H54 (cell line): ENCODE measurements around the gene NDUFV2.

Experiments used
- DNase-seq: peaks from one replicate; pipeline ENCODE4 v3.0.0; 2011; ENCODE audit warnings: low spot score, mixed read lengths; ENCODE audit not compliant: insufficient read length
- FAIRE-seq: peaks from 3 replicates; lab custom pipeline; 2011; peaks lifted over from hg19 to GRCh38; lab: Jason Lieb, UNC
- POLR2A ChIP-seq: IDR thresholded peaks from 2 replicates; pipeline ENCODE4 v1.6.1; 2011; ENCODE audit warnings: low read depth, mild to moderate bottlenecking, low read length

The NDUFV2 gene

DNA sequence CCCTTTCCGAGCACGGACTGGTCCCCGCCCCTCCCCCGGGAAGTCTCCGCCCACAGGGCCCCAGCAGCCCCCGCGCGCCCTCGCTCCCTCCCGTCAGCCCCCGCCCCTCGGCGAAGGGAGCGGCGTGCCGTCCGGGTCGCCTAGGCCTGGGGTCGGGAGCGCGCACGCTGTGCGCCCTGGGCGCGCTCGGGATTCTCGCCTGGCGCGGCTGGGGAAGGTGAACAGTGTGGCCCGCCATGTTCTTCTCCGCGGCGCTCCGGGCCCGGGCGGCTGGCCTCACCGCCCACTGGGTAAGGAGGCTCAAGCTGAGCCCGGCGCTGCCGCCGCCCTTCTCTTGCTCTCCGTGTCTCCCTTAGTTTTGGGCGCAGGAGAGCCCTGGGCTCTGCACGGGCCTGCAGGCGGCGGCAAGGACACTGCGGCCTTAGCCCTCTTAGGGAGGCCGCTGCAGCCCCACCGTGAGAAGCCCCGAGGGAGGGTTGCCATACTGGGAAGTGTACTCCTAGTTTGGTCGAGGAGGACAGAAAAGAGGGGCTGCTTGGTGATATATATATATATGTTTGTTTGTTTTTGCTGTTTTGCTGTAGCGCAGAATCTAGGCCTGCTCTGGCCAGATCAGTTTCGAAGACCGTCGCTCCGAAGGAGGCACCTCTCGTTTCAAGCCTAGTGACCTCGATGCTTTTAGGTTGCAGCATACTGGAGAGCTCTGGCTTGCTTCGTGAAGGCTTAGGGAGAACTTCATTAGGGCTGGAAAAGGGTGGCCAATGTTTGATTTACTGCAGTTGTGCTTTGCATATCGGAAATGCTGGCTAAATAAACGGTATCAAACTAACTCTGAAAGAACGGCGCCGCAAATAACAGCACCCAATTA, at the start of gene NDUFV2:
NDUFV2 (plus strand) TSS at position 192 of the 868 bp plus-strand sequence; CDS start at position 237, 45 bp downstream.
- DNase-seq (peak; percentile 83), FAIRE-seq (no peak)
- peak; percentile 65 for TF ChIP-seq POLR2A

DNA sequence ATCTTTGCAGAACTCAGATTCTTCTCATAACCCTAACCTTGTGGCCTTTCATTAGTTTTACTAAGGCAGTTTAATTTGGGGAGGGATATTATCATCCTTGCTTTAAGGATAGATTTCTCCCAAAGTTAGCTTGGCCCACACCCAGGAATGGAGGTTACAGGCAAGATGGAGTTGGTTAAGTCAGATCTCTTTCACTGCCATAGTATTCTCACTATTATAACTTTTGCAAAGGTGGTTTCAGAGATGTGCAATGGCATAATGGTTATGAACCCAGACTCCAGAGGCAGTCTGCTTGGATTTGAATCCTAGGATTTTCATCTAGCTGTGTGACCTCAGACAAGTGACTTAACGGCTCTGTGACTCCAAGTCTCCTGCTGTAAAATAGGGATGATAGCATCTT, 48.7 kb upstream of the NDUFV2 start:
- DNase-seq, result no peak
- no peak for TF ChIP-seq POLR2A
- FAIRE-seq, result no peak

DNA sequence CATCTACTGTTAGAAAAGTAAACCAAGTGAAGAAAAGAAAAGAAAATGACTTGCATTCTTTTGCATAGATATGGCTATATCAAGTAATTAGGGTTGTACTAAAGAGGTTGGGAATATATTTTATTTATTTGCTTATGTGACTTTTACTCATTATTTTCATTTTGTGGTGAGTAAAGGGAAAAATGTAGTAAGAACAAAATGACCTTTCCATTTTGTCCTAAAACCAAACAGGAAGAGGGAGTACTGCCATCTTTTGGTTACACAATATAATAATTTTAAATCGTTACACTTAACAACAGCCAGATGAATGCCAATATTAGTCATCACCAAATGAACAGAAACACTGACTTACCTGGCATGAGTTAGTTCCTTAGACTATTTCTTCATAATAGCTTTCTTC, 47.3 kb upstream of the NDUFV2 start:
- DNase-seq, result peak; percentile 16
- peak; percentile 96 for FAIRE-seq
- TF ChIP-seq POLR2A, result no peak

DNA sequence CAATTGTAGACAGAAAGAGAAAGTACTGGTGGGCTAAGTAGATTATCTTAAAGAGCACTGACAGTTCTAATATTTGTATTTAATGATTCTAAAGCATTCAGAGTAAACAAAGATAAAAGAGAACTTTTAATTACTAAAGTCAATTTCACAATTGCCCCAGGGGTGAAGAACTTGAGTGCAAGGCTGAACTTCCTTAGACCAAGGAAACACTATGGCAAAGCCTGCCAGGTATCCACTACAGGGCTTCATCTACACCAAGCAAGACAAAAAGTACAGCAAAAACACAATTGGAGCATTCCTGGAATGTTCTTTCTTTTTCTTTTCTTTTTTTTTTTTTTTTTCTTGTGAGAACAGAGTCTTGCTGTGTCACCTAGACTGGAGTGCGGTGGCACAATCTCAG, 46.9 kb upstream of the NDUFV2 start:
- FAIRE-seq, result no peak
- no peak for TF ChIP-seq POLR2A
- DNase-seq, result no peak

DNA sequence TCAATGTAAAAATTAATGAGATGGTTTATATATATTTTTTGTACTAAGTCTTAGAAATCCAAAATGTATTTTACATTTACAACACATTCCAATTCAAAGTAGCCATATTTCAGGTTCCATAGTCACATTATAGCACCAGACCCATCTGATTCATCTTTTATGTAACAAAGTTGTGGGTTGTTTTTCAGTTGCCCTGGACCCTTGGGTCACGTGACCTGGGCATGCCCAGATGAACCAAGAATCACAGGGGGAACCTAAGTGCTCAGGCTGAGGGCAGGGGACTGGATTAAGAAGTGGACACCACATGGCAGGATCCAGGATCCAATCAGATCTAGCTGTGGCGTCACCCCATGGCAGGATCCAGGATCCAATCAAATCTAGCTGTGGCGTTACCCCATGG, 44.9 kb upstream of the NDUFV2 start:
- DNase-seq, result no peak
- FAIRE-seq, result no peak
- no peak for TF ChIP-seq POLR2A

DNA sequence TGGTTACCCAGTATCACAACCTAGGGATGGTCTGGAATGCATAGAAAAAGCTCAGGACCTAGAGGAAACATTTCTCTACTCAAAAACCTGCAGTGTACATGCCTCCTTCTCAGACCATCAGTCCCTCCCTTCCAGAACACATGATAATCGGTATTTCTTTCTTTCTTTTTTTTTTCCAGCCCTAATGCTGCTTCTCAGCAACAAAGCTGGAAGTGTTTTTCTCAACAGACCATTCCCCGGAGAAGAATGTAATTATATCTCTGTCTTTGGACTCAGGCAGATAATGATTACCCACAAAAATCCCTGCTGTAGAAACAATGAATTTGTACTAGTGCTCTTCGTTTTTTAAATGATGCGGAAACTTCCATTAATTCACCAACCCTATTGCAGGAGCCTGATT, 44.1 kb upstream of the NDUFV2 start:
- DNase-seq (no peak), FAIRE-seq (no peak)
- no peak for TF ChIP-seq POLR2A

DNA sequence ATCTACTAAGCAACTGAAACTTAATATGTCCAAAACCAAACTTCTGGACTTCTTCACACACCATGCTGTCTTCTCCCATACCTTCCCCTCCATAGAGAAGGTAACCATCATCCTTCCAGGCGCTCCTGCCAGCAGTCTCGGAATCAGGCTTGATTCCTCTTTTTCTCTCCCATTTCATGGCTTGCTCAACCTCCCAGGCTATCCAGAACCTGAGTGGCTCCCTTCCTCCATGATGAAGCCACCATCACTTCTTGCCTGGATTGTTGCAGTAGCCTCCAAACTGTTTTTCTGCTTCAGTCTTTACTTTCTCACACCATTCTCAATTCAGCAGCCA, 40.1 kb upstream of the NDUFV2 start:
- FAIRE-seq (no peak), DNase-seq (no peak)
- no peak for TF ChIP-seq POLR2A

DNA sequence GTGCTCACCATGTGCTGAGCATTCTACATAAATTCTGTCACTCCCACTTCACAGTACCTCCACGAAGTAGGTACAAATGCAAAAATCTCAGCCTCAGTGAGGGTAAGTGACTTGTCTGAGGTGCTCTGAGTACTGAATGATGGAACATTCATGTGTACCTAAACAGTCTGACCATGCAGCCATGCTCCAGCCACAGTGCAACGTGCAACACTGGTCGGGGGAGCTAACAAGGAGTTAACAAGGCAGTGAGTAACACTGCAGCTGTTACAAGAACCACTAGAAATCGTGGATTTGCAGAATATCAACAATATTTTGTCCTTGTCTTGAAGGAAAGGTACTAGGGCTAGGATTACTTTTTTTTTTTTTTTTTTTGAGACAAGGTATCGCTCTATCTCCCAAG, 36.6 kb upstream of the NDUFV2 start:
- FAIRE-seq (no peak), DNase-seq (no peak)
- no peak for TF ChIP-seq POLR2A

DNA sequence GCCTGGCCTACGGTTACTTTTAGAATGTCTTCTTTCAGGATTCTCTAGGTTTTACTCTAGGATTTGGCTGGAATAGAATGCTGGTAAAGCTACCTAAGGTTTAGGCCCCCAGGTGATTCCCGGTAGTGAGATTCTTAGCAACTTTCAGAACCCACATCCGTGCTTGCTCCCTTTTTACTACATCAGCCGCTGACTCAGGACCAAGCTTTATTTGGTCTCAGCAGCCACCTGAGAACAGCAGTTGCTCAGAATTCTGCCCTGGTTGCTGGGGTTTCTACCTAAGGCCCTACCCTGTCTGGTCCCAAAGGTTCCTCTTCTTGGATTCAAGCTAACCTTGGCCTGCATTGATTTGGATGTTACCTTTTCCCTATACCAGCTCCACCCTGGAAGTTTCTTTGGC, 36.1 kb upstream of the NDUFV2 start:
- TF ChIP-seq POLR2A, result no peak
- DNase-seq (no peak), FAIRE-seq (no peak)

DNA sequence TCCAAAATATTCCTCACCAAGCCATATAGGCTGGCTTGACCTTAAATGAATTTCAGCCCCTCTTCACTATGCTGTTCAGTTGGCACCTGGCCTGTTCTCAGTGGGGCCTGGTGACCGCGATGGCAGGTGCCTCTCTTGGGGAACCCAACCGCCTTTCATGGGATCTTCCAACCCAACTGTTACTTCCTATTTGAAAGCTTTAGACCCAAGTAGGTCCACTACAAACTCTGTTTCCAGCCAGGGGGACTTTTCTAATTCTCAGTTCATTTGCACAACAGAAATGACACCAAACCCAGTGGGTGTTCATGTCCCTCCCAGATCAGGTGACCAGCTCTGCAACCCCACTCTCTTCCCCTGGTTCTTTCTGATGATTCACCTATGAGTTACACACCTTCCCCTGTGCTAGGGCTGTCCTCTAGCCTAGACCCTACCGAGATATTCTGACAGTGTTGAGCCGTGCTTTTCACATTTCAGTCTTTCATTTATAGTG, 35.6 kb upstream of the NDUFV2 start:
- no peak for FAIRE-seq
- DNase-seq, result no peak
- TF ChIP-seq POLR2A, result no peak

DNA sequence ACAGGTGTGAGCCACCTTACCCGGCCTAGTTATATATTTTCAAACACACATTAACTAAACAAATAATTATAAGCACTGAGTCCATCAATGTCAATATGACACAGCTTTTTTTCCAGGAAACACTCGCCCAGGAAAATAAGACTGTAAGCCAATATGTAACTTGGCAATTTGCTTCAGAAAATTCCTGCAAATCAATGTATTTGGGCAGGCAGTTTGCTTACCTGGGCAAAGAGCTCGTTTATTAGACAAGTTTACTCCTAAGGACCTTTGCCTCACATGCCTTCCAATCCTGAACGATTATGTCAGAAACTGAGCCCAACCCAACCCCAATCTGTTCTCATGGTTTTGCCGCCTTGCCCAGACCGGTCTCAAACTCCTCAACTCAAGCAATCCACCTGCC, 34.7 kb upstream of the NDUFV2 start:
- no peak for TF ChIP-seq POLR2A
- DNase-seq, result no peak
- no peak for FAIRE-seq

DNA sequence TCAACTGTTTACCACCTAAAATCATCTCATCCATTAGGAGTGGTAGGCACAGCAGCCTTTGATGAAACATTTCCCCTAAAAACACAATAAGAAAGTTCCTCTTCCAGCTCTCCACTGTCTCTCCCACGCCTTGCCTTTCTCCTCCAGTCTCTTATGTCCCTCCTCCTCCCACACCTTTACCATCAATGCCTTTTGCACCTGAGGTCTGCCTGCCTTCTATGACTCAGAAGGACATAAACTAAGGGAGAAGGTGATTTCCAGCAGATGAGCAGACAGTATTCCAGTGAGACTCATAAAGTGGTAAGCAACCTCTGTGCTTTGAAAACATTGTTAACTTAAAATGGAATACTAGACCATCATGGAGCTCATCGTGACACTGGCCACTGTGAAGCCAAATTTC, 34.2 kb upstream of the NDUFV2 start:
- no peak for TF ChIP-seq POLR2A
- DNase-seq, result no peak
- no peak for FAIRE-seq

DNA sequence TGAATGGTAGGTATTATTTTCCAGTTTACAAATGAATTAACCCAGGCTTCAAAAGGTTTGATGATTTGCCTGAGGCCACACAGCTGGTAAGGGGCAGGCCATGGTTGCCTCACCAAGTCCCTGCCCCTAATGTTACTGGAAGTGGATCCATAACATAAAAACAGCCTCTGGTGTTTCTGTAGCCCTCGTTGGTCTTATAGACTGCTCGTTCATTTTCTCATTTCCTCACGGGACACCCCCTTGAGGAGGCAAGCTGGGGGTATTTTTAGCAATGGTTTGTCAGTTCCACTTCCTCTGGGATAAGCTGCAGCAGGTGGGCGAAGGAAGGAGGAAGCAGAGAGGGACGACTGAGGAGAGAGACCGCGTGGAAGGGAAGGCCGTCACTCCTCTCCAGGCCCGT, 32.9 kb upstream of the NDUFV2 start:
- no peak for FAIRE-seq
- DNase-seq, result no peak

DNA sequence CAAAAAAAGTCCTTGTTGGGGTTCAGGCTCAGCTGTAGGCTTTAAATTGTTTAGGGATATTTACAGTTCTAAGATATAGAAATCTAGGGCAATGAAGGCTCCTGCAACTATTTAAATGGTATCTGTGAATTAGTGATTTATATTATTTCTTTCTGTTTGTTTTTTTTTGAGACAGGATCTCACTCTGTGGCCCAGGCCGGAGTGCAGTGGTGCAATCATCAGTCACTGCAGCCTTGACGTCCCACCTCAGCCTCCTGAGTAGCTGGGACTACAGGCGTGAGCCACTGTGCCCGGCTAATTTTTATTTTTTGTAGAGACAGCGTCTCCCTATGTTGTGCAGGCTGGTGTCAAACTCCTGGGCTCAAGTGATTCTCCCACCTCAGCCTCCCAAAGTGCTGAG, 32.3 kb upstream of the NDUFV2 start:
- FAIRE-seq (no peak), DNase-seq (no peak)
- no peak for TF ChIP-seq POLR2A

More for the DNA sequence above, 32.9 kb upstream of the NDUFV2 start:
- TF ChIP-seq POLR2A, result no peak
